GM19043 (cell line): ENCODE measurements around the gene OGFR.

ENCODE experiments used
- ATAC-seq: cut with Tn5 transposase; IDR thresholded peaks from one replicate; pipeline ENCODE4 v1.9.1; 2021; ENCODE audit warnings: low read depth; ENCODE audit not compliant: unreplicated experiment

OGFR gene

DNA sequence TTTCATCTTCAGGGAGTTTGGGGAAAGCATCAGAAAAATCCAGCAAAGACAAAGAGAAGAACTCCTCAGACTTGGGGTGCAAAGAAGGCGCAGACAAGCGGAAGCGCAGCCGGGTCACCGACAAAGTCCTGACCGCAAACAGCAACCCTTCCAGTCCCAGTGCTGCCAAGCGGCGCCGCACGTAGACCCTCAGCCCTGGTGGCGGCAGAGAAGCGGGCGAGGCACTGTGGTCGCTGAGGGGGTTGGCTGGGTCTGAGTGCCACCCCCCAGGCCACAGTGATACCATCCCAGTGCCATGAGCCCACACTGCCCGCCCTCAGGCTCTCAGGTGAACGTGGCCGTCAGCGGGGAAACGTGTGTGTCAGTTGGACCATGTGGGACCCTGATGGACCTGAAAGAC, 5.2 kb upstream of the OGFR start:
- no peak for ATAC-seq

DNA sequence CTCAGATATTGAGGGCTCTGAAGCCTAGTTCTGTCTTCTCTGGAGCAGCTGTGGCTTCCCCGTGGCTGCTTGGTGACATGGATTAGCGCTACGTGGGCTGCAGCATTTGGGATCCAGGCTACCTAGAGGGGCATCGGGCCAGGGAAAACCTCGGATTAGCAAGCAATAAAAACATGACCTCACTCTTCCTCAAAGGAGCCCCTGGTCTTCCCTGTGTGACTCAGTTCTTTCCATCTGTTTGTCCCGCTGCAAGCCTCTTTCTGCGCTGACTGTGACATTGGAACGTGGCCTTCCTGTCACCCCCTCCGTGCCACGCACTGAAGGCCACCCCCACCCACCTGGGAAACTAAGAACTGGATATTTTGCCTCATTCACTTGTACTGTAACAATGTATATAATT, 4.8 kb upstream of the OGFR start:
- ATAC-seq: no peak

DNA sequence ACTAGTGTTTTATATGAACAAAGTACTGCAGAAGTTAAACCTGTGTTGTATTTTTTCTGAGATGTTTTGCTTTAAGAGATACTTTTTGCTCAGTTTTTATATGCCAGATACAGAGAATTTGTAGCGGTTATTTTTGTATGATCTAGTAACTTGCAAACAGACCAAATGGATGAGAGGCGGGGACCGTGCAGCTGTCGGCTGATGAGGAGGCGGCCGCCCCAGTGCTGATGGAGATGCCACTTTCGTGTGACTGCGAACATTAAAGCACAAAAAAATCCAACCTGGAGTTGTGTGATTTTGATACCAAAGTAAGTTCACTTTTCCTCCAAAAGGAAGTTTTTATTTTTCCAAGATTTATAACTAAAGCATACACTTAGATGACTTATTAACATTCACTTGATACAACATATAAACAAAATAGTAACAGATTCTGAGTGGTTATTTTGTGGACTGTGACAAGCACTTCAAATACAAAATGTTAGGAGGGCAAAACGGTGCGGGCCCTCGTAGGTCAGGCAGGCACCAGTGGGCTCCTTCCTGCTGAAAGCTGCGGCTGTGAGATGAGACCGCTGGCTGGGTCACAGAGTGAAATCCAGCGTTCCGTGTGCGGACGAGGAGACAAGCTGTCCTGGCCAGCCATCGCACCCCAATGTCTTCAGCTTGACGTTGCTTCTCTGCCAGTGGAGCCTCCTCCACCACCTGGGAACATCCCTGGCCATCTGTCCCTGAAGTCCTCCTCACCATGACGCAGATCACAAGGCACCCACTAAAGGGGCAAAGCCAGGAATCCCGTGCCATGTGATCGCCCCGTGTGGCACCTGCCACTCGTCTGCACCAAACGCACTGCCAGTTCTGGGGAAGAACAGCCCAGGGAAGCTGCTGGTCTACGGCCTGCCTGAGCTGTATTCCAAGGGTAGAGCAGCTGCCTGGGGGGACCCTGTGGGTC, 4.0 kb upstream of the OGFR start:
- ATAC-seq: no peak

DNA sequence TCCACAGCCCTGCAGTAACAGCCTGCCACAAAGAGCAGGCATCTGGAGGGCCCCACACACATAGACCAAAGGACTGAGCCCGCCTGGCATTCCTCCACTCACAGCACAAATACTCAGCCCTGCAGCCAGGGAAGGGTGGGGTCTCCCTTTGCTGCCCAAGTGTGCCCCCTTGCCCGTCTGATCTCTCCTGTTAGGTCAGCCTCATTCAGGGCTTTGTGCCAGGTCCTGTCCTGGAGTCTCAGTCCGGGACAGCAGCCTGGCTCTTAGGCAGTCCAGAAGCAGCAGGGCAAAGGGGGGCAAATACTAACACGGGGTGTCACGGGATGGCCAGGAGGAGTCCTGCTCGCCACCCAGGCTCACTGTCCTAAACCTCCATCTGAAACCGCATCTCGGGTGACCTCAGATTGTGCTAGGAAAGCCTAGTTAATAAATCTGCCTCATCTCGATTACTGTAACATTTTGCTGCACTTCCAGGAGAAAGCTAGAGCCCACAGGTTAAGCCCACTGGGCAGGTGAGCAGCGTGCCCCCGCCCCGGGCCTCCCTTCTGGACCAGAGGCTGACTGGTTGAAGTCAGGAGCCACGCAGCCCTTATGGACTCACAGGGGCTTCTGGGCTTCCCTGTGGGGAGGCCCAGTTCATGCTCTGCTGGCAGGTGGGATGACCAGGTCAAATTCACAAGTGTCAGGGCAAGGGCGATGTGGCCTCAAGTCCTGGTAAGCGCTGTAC, 3.2 kb upstream of the OGFR start:
- no peak for ATAC-seq

DNA sequence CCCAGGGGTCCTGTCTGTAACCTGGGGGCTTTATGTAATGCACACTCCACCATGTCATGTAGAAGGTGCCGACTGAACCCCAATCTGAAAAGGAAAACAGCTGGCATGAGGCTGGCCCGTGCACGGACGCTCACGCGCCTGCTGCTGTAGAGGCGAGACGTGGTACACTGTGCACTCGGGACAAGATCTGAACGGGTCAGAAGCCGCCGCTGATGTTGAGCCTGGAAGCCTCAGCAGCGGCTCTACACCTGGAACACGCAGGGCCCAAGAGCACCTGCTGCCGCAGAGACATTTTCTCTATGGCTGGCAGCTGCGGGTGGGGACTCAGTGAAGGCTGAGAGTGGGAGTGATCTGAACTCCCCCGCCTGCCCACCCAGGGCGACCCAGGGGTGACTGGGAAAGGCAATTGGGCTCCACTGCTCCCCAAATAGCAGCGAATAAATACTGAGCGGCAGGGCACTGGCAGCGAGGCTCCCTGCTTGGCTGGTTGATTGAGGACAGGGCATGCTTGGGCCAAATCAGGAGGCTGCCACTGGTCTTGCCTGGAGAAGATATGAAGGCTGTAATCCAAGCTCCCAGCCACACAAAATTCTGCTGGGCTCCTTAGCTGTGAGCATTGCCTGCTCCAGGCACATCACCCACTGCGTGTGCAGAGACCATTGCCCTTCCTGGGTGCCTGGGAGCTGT, 2.5 kb upstream of the OGFR start:
- no peak for ATAC-seq

DNA sequence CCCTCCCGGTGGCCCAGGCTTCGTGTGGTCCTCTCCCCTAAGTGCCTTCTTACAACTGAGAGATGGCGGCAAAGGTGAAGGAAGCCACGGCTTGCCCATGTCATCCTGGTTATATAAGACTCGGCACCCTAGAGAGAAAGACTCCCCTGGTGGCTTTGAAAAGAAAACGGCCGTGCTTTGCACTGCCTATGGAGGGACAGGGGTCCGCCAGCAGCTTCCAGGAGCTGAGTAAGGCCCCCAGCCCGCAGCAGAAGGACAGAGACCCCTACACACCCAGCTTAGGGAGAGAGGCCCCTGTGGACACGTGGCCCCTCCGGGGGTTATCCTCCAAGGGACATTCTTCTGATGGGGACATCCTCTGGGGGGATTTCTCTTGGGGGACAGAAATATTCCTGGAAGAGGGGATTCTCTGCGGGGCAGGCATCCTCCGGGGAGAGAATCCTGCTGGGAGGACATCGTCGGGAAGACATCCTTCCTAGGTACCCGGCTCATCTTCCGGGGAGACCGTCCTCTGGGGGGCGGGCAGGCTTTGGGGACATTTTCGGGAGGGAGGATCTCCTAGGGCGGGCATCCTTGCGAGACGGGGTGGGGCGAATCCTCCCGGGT, 511 bp upstream of the OGFR start:
- no peak for ATAC-seq

DNA sequence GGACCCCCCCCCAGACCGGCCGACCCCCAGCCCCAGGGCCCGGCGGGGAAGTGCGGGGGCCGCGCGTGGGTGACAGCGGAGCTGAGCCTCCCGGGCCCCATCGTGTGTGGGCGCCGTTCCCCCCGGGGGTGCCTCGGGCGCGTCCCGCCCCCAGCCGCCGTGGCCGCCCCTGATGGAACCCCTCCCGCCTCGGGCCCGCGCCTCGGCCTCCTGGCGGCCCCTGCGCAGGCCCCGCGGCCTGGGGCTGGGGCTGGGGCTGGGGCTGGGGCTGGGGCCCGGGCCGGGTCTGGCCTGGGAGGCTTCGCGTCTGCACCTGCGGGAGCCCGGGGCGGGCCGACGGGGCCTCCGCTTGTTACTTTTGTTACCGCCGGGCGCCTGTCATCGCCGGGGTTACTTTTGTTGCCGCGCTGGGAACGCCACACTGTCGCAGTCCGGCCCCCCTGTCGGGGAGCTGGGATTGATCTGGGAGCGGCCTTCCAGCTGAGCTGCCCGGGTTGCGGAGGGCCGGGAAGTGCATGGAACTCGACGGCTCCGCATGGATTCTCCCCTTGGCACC, 598 bp downstream of the OGFR start:
- ATAC-seq: no peak

DNA sequence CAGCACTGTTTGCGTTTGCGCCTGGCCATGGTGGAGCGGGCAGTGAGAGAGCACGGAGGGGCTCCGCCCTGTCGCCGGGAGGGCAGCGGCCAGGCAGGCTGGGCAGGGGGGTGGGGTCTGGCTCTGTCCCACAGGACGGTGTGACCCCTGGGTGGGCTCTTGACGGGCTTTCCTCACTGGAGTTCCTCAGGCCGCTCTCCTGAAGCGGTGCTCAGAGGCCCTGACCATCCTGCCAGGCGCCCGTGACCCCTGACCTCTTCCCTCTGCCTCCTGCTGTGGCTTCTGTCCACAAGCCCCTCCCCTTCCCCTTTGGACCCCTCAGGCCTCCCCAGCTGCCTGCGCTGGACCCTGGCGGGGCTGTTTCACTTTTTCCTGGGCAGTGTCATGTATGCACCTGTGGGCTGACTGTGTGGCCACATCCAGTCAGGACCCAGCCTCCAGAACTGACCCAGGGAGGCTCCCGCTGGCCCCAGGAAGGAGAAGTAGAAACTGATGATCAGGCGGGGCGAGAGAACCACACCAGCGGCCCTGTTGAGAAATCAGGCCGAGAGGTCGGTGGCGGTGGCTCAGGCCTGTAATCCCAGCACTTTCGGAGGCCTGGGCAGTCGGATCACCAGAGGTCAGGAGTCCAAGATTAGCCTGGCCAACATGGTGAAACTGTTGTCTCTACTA, 1.2 kb downstream of the OGFR start:
- ATAC-seq: no peak

DNA sequence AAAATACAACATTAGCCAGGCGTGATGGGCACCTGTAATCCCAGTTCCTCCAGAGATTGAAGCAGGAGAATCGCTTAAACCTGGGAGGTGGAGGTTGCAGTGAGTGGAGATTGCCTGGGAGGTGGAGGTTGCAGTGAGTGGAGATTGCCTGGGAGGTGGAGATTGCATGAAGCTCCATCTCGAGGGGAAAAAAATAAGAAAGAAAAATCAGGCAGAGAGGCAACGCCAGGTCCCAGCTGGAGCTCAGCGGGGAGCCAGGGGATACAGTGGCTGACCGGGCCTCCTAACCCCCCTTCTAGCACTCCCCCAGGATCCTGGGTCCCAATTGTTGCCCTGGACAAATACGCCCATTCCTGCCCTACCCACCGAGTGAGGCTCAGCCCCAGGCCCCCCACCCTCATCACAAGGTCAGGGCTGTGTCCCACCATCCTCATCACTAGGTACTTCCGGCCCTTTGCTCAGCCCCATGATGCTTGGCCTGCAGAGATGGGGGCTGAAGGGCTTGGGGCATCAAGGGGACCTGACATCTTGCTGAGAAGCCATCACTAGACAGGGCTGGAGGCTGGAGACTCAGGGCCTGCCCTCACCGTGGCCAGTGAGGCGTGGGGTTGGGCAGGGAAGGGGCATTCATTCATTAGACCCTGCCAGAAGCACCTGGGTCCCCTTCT, 1.9 kb downstream of the OGFR start:
- no peak for ATAC-seq

DNA sequence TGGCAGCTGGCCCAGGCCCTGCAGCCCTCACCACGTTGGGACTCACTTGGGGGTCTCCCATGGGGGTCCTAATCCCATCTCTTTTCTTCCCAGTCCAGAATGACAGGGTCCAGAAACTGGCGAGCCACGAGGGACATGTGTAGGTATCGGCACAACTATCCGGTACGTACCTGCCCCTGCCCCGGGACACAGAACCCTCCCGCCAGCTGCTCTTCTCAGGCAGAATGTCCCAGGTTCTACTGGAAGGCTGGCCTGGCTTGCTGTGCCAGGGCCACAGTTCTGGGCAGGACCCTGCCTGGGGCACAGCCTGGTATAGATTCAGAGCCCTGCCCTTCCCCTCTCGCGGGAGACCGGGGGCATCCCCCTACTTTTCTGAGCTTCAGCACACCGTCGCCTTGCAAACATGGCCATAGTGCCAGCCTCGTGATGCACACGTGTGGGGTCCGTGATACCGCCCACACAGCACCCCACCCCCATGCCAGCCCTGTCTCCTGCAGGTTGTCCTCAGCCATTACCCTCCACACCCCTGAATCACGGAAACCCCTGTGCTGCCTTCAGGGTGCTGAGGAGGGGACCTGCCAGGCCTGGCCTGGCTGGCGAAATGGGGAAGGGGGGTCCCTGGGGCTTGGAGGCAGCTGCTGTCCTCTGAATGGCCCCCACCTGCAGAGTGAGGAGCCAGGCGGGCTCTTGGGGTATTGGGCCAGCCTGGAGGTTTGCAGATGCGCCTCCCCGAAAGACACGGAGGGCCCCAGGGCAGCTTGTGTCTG, 3.0 kb downstream of the OGFR start:
- no peak for ATAC-seq

DNA sequence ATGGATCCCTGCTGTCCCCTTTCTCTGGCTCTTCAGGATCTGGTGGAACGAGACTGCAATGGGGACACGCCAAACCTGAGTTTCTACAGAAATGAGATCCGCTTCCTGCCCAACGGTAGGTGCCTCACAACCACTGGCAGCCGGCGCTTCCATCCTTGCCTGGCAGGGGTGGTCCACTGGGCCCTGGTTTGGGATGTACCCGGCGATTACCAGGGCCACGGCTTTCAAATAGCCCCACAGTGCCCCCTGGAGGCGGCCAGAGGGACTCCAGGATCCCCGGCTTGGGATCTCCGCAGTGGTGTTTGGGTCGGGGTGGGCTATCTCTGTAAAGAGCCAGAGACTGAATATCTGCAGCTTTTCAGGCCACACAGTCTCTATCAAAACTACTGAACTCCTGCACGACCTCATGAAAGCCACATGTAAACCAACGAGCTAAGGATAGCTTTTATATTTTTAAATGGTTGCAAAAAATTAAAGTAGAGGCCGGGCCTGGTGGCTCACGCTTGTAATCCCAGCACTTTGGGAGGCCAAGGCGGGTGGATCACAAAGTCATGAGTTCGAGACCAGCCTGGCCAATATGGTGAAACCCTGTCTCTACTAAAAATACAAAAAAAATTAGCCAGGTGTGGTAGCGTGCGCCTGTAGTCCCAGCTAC, 3.7 kb downstream of the OGFR start:
- no peak for ATAC-seq

DNA sequence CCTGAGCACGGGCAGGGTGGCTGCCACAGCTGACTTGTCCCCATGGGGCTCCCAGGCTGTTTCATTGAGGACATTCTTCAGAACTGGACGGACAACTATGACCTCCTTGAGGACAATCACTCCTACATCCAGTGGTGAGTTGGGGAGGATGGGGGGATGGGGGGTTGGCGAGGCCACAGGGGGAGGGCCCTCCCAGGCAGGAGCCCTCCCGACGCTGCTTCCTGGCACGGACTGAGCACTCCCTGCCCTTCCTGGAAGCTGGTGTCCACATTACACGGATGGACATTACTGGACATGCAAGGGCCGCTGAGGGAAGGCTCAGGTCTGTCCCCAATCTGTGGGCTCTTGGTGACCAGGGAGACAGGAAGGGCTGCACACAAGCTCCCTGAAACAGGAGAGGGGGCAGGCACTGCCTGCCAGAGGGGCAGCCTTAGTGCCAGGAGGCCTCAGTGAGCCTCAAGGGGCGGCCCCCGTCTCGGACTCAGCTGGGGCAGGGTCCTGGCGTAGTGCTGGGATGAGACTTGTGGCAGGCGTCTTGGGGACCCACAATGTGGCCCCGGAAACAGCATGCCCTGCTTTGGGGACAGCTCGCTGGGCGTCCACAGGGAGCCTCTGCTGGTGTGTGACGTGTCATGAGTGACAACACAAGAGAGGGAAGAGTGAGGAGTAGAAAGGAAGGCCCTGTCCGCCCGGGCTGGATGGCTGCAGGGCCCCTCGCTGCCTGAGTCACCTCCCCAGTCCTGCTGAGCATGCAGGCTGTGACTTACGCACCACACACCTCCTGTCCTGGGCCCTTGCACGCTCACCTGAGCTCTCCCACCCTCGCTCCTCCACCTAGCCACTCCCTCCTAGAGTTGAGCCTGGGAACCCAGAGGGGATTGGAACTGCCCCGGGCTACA, 5.1 kb downstream of the OGFR start:
- no peak for ATAC-seq

DNA sequence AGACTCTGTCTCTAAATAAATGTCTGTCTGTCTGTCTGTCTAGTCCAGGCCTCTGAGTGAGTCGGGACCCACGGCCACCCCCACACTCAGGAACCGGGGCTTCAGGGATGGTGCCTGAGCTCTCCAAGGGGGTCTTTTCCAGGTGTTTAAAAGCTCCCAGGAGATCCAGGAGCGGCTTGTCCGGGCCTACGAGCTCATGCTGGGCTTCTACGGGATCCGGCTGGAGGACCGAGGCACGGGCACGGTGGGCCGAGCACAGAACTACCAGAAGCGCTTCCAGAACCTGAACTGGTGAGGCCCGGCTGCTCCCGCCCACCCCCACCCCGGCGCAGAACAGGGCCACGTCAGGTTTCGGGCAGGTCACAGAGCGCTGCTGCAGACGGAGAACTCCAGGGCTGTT, 6.7 kb downstream of the OGFR start:
- ATAC-seq: no peak

DNA sequence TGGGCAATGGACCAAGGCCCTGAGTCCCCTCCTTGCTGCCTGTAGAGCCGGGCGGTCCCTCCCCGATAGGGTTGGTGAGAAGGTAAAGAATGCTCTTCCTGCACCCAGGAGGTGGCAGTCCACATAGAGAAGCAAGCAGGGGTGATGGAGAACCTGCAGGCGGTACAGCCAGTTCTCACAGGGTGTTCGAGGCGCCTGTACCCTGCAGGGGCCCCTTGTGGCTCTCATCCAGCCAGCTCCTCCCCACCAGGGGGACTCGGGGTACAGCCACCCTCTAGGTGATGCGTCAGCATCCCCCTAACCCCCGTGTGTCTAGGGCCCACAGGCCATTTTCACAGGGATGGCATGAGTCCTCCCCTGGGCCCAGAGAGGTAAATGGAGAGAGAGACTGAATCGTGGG, 7.1 kb downstream of the OGFR start:
- ATAC-seq: no peak

DNA sequence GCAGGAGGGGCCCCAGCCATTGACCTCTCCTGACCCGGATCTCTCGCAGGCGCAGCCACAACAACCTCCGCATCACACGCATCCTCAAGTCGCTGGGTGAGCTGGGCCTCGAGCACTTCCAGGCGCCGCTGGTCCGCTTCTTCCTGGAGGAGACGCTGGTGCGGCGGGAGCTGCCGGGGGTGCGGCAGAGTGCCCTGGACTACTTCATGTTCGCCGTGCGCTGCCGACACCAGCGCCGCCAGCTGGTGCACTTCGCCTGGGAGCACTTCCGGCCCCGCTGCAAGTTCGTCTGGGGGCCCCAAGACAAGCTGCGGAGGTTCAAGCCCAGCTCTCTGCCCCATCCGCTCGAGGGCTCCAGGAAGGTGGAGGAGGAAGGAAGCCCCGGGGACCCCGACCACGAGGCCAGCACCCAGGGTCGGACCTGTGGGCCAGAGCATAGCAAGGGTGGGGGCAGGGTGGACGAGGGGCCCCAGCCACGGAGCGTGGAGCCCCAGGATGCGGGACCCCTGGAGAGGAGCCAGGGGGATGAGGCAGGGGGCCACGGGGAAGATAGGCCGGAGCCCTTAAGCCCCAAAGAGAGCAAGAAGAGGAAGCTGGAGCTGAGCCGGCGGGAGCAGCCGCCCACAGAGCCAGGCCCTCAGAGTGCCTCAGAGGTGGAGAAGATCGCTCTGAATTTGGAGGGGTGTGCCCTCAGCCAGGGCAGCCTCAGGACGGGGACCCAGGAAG, 7.7 kb downstream of the OGFR start:
- ATAC-seq: no peak

DNA sequence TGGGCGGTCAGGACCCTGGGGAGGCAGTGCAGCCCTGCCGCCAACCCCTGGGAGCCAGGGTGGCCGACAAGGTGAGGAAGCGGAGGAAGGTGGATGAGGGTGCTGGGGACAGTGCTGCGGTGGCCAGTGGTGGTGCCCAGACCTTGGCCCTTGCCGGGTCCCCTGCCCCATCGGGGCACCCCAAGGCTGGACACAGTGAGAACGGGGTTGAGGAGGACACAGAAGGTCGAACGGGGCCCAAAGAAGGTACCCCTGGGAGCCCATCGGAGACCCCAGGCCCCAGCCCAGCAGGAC, 8.2 kb downstream of the OGFR start:
- no peak for ATAC-seq

DNA sequence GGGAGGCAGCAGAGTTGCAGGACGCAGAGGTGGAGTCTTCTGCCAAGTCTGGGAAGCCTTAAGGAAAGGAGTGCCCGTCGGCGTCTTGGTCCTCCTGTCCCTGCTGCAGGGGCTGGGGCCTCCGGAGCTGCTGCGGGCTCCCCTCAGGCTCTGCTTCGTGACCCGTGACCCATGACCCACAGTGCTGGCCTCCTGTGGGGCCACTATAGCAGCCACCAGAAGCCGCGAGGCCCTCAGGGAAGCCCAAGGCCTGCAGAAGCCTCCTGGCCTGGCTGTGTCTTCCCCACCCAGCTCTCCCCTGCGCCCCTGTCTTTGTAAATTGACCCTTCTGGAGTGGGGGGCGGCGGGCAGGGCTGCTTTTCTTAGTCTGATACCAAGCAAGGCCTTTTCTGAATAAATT, 9.0 kb downstream of the OGFR start:
- ATAC-seq: no peak
